Femur (tissue), 1 donor: Measurements from ENCODE around the gene GRAMD1B.

ENCODE experiments used
- DNase-seq: peaks from one replicate; pipeline ENCODE4 v3.0.0-alpha.2; 2017

GRAMD1B gene

DNA sequence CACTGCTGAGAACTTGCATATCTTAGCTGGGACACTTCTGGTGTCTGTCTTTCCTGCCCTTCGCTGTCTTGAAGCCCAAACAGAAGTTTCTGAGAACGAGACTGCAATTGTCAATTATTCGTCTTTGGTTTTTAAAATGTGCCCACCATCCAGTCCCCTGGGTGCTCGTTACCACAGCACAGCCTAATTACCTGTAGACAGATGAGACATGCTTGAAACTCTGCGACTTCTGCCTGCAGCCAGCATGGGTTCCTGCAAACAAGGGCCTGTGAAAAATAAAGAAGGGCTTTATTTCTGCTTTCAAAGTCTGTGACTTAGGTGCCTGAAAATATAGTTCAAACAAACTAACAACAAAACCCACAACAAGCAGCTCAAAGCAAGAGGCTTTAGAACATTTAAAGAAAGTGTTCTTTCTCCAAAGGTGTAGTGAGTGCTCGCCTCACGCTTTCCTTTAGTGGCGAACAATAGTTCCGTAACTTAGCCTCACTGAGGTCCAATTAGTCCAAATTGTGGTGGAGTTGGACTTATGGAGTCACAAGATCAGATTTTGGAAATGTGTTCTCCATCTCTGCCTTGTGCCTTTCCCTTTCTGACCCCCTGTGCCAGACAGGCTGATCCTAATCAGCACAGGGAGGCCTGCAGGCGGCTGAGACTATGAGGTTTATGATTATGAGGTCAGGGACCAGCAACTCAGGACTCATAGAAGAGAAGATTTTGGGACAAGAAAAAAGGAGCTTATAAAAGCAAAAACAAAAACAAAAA lies 20.4 kb upstream of the GRAMD1B start:
- no peak for DNase-seq

DNA sequence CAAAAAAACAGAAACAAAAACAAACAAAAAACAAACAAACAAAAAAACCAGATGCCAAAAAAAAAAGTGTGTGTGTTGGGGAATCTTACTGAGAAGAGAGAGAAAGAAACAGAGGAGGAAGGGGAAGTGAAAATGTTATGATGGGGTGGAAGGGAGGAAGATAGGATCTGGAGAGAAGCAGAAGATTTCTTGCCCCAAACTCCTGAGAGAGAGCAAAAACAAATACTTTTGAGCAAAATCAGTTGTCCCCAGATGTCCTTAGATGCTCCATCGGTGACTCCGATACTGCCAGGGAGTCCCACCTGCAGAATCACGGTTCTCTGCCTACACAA lies 19.9 kb upstream of the GRAMD1B start:
- no peak for DNase-seq

- DNase-seq: no peak
Observed at GRCh38 chr11:123413636-123414035, 16.4 kb upstream of the GRAMD1B start.

GRCh38 chr11:123416566-123416965 lies 13.5 kb upstream of the GRAMD1B start:
- DNase-seq: no peak

- DNase-seq: no peak
Observed at GRCh38 chr11:123418351-123419114, 11.5 kb upstream of the GRAMD1B start.

DNA sequence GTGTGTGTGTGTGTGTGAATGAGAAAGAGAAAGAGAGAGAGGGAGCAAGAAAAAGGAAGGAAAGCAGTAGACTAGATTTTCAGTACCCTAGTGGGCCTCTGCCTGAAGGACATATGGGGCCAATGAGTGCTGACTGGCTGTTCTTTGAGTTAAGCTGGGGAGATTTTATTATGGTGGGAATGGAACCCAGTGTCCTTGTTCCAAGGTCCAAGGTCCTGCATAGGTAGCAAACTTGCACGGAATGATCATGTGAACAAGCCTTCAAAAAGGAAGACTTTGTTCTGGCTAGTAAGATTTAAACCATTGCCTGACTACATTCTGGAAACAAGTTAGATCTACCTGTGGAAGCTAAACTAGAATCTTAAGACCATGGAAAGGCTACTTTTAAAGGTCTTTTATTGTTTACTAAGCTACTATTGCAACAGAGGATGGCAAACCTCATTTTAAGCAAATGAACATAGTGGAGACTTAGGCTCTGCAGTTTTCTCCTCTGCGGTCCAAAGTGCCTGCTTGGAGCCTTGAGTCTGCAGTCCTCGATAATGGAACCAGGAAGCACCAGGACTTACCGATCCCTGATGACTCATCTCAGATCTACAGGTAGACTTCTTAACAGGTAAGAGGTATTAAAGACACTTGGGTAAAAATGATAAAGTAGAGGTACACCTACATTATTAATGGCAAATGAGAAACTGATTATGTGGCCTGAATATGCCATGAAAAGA lies 10.2 kb upstream of the GRAMD1B start:
- DNase-seq: no peak

DNA sequence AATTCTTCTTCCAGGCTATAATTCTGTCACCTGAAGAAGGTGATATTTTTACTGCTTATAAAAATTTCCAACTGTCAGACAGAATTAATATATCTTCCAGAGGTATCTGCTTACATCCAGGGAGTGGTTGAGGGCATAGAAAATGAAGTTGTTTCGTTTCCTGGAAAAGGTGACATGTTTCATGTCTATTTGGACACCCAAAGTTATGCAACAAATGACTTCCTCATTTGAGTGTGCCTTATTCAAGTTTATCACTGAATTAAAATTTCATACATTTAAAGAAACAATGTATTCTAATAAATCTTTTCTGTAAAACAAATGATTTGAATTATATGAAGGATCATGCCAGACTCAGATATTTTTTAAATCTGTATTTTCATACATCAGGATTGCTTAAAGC lies 8.5 kb upstream of the GRAMD1B start:
- no peak for DNase-seq

DNA sequence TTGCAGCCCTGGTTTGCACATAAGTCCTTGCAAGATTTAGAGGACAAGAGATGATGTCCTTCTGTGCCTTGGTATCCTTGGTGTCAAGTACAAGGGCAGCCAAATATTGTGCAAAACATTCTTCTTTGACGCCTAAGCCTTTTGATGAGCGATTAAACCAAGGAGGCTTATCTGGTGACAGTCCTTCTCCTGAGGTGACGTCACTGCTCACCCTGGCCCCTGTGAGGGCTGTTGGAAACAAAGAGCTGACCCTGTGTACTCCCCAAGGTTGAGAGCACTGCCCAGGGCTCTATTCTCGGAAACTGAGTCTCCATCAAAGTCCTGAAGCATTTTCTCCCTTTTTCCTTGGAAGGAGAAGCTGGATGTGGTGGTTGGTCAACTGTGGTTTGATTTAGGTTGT lies 4.7 kb upstream of the GRAMD1B start:
- no peak for DNase-seq

DNA sequence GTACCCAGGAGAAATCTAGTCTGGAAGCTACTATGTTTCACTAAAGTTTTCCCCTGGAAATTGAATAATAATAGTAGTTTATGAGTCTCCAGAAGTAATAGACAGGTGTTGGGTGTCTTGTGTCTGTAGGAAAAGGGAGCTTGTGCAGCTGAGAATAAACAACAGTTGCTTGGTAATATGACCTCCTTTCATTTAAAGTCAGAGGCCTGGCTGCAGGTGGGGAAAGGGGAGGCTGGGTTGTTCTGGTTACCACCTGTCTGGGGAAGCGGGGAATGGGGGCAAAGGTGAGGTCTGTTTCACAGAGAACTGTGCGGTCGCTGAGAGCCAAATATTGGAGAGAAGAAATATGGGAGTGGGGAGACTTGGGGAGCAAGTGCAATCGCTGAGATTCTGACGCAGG lies 3.3 kb upstream of the GRAMD1B start:
- DNase-seq: no peak

- DNase-seq: no peak
Observed at GRCh38 chr11:123427405-123427804, 2.7 kb upstream of the GRAMD1B start.

DNA sequence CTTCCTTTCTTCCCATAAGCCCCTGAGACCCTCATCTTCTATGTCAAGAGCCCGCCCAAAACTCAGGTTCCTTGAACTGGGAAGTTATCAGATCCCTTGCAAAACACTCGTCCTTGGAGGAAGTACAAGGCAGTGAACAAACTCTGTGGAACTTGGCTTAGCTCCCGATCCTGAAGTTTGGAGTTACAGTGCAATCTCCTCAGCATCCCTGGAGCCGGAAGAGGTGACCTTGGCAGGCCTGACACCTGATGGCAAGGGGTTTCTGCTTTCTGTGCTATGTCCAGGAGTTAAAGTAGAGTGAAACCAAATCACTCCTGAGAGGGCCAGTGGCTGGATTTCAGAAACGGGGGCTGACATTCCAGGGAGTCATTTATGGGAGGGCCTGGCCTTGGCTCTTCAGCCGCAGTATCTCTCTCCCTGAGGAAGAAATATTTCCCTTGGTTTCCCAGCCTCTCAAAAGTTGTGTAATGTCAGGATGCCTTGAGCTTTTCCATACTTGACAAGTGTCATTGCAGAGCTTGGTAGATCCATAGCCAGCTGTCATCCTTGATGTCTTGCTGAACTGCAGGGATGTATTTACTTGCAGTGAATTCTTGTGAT lies 1.9 kb upstream of the GRAMD1B start:
- no peak for DNase-seq

GRCh38 chr11:123429336-123429735 lies 733 bp upstream of the GRAMD1B start:
- DNase-seq: no peak

GRCh38 chr11:123430721-123431497 lies 840 bp downstream of the GRAMD1B start:
- DNase-seq: peak; percentile 79

DNA sequence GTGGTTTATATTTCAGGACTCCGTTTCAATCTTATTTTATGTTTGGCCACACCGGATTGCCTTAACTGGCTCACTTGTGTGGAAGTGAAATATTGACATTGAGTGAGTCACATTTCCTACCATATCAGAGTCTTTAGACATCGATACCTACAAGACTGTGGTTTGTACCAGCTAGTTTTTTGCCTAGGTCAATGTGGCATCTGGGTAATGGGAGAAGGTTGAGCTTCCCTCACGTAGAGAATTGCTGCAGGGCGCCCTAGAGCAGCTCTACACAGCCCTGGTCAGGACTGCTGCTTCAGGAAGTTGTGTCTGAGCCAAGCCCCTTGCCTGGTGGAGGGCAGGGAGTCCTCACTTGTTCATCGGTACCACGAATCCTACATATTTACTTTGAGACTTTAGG lies 1.6 kb downstream of the GRAMD1B start:
- DNase-seq: no peak

GRCh38 chr11:123434262-123434661 lies 4.2 kb downstream of the GRAMD1B start:
- DNase-seq: no peak

DNA sequence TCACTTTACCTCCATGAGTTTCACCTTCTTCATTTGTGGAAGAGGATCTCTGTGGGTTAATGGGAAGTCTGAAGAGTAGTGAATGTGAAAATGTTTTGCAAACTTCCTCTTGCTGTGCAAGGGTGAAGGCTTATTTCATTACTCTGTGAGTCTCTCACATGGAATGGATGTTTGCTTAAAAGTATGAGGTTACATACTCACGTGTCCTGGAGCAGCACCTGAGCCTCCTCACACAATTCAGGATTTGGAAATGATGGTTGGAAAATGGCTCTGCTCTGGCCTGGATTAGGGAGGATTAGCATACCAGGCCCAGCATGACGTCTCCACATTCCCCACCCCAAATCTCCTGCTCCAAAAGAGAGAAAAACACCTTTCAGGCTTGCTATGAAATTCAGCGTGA lies 4.8 kb downstream of the GRAMD1B start:
- DNase-seq: no peak

DNA sequence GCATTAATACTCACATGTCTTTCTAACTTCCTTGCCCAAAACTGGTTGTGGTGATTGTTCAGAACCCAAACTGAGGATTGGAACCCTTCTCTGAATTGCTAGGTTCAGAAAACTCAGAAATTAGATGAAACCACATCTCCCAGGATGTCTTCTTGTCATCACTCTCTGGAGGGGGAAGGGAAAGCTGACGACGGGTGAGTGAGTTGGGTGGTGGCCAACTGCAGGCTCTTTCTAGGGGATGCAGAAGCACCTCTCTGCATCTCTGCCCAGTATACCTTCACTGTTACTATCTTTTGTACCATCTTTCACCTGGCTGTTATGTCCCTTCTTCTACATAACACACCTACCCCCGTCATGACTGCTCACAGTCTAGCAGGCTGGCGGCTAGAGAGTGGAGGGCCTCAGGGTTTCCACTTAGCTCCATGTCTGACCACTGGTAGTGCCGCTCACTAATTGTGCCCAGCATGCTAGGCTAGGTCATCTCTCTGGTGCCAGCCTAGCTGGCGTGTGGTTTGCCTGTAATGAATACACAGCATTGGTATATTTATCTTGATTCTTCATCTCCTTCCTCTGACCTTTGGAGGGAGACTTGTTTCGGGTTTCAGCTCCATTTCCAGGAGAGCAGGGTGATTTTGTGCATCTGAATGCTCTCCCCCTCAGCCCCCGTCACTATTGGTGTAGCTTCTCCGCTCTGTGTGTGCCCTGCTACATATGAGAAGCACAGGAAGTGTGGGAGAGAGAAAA lies 7.3 kb downstream of the GRAMD1B start:
- DNase-seq: no peak

- no peak for DNase-seq
Observed at GRCh38 chr11:123438131-123438627, 8.1 kb downstream of the GRAMD1B start.

GRCh38 chr11:123439616-123440015 lies 9.5 kb downstream of the GRAMD1B start:
- DNase-seq: no peak

DNA sequence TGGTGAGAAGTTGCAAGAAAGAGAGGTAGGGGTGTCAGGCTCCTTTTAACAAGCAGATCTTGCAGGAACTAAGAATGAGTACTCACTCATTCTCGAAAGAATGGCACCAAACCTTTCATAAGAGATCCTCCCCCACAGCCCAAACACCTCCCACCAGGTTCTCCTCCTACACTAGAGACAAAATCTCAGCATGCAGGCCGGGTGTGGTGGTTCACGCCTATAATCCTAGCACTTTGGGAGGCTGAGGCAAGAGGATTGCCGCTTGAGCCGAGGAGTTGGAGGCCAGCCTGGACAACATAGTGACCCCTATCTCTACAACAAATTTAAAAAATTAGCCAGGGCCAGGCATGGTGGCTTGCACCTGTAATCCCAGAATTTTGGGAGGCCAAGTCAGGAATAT lies 11.1 kb downstream of the GRAMD1B start:
- DNase-seq: no peak

DNA sequence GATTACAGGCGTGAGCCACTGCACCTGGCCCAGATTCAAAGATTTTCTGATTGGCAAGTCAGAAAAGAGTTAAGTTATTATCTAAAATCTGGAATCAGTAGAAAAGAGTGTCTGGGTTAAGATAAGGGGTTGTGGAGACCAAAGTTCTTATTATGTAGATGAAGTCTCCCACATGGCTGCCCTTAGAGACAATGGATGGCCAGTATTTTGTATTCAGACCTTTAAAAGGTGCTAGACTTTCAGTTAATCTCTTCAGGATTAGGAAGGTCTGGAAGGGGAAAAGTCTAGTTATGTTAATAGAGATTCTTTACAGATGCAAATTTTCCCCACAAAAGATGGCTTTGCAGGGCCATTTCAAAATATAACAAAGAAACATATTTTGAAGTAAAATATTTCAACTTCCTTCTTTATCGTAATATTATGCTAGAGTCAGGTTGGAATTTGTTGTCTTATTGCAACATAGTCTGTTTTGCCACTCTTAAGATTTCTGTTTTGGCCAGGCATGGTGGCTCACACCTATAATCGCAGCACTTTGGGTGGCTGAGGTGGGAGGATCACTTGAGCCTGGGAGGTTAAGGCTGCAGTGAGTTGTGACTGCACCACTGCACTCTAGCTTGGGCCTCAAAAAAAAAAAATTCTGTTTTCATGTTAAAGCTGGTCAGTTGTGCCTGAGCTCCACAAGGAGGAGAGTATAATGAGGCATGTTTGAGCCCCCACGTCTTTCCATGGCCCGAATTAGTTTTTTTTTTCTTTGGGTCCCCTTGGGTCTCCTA lies 14.0 kb downstream of the GRAMD1B start:
- DNase-seq: no peak
